Psoas muscle (tissue), 8 donors: ENCODE measurements around the gene ZNF549. TPM values are rescaled to one million over a fixed set of nuclear protein-coding genes. Genes with fewer than 3 reads are reported as not detected.
"Not testable (repeated sequence)": the region's sequence is repeated elsewhere in the genome, so short reads cannot be mapped to it uniquely, and the experiment has no call there.

Experiments
- ATAC-seq, 4 donors: fragments of 200-7000 bp; cut with Tn5 transposase; one replicate each; pipeline ENCODE4 v1.9.1; 2020; ENCODE audit warnings: moderate library complexity in 3 of 4, mild to moderate bottlenecking in 2 of 4
- DNase-seq, 2 donors: peaks; one replicate each; pipeline ENCODE4 v3.0.0-alpha.2; 2020
- H3K27ac ChIP-seq: fragments of 200-600 bp; one replicate; pipeline ENCODE4 v1.8.0; 2022
- H3K27me3 ChIP-seq, 3 donors: fragments of 200-600 bp in 1 of 3; one replicate each; pipeline versions ENCODE4 v1.6.1 to v1.8.0; 2013 to 2022; ENCODE audit warnings: low read length in 2 of 3, mild to moderate bottlenecking in 2 of 3, moderate library complexity in 1 of 3; ENCODE audit not compliant: insufficient read depth in 3 of 3
- H3K36me3 ChIP-seq, 2 donors: fragments of 200-600 bp in 1 of 2; one replicate each; pipeline versions ENCODE4 v1.6.1 to v1.8.0; 2013 to 2022; ENCODE audit warnings: low read depth in 1 of 2, mild to moderate bottlenecking in 1 of 2, moderate library complexity in 1 of 2; ENCODE audit not compliant: insufficient read depth in 1 of 2
- H3K4me1 ChIP-seq: fragments of 200-600 bp; one replicate; pipeline ENCODE4 v1.8.0; 2022
- H3K4me3 ChIP-seq: fragments of 200-600 bp; one replicate; pipeline ENCODE4 v1.8.0; 2022; ENCODE audit warnings: mild to moderate bottlenecking
- H3K9me3 ChIP-seq: fragments of 200-600 bp; one replicate; pipeline ENCODE4 v1.8.0; 2022
- CTCF ChIP-seq: fragments of 200-600 bp; IDR thresholded peaks from one replicate; pipeline ENCODE4 v1.8.0; 2022; ENCODE audit warnings: antibody characterized with exemption
- WGBS, 3 donors: extraction: QIAGEN DNeasy Blood & Tissue Kit; methylation state at CpG; one replicate each; pipeline versions ENCODE4 v1.1.6 to v1.1.7; 2013; 5-methylcytosine and 5-hydroxymethylcytosine counted together
- intact Hi-C, 2 donors: fragments of 100-400 bp; cut with DNase I; formaldehyde crosslinking; loops; one replicate each; pipeline versions ENCODE4 v1.11.0 to v1.14.2; 2022
- long read RNA-seq, 2 donors: library from polyadenylated mRNA; unstranded; transcript quantifications; one replicate each; pipeline ENCODE4 v2.0.0, GENCODE V29; 2021
- polyA plus RNA-seq, 3 donors: library from polyadenylated mRNA; stranded (reverse); fragments of 200-250 nt; gene quantifications; one replicate each; pipeline ENCODE4 v1.2.3, GENCODE V29; 2013
- total RNA-seq, 4 donors: library from RNA; stranded (reverse); fragmentation: NEBNext Ultra II Directional in 2 of 4; extraction: Animal tissue kit (Norgen Biotek cat#: 25700) in 2 of 4; gene quantifications; one replicate each; pipeline versions ENCODE4 v1.2.1 to v1.2.4, GENCODE V29; 2021 to 2023
- donor health status: healthy with polysubstance abuse.
- donor health status: DM: no; HTN: no; CAD: no; lungs with moderate emphysema.
- donor health status: Bipolar disorder and iron deficiency.
- donor health status: healthy.
- donor health status: DM: yes; HTN: yes; CAD: no.
- donor health status: DM: no; HTN: no; CAD: no.
- donor health status: DM: no; HTN: no; CAD: no.
- donor health status: DM: yes; HTN: yes; CAD: no.

Gene ZNF549
- total RNA-seq = 1 to 10 TPM; 1.5 to 4.0 (median 2.3) TPM
- 1 to 10 TPM; 1.4 to 4.6 (median 2.6) TPM for polyA plus RNA-seq
- long read RNA-seq, donor 1, full-length matches to known transcripts = 1 of 1 reads
- long read RNA-seq, donor 1, partial matches to known transcripts = 0 of 1 reads
- long read RNA-seq, donor 1, other reads (novel, unspliced or antisense) = 0 of 1 reads
- long read RNA-seq, donor 2, full-length matches to known transcripts = 4 of 5 reads
- long read RNA-seq, donor 2, partial matches to known transcripts = 0 of 5 reads
- long read RNA-seq, donor 2, other reads (novel, unspliced or antisense) = 1 of 5 reads

DNA sequence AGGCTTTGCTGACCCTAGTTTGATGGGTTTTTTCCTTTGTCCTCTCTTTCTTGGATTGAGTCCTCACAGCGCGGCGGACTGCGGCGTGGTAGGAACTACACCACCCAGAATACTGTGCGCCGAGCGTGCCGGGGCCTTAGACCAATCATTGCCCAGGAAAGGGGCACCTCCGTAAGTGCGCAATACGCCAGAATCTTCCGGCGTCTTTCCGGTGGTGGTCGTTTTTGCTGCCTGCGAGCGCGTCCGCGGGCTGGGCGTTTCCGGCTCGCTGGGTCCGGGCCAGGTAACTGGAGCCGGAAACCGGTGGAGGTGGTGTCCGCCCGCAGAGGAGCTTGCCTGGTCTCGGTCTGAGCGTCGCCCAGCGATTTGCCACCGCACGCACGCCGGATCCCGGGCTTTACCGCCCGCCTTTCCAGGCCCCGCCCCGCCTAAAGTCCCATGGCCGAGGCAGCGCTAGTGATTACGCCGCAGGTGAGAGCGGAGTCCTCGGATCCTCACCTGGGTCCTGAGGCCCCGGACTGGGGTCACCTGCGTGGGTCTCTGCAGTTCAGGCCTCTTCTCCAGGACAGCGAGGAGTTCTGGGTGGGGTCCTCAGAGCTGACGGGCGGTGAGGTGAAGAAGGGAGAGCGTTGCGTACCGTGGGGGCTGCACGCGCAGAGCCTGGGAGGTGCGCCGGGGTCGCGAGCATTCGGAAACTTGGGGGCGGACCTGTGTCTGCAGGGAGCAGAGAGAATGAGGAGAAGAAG is at the start of gene ZNF549:
Gene ZNF549, plus strand, starts transcription at position 221 of the 746 bp plus-strand sequence. Its CDS starts 218 bp downstream, at position 439.
- Histone ChIP-seq H3K4me1 (peaks cover 5% of the 10 kb centered on the region), H3K27ac (peak within 1 kb of the TSS; percentile 87), H3K36me3 (peaks cover 0 to 17% of the 10 kb centered on the region in 2 donors), H3K27me3 (no peaks in the 10 kb centered on the region), H3K9me3 (peaks cover 30% of the 10 kb centered on the region), H3K4me3 (peak within 1 kb of the TSS; percentile 99)
- DNase-seq (peak; percentile 92 to 95), ATAC-seq (peak; percentile 100)
- no peak for TF ChIP-seq CTCF
- 0 to 1% (median 0%) methylated on average over 59 to 64 of the region's 64 CpGs for WGBS, 3 donors
- intact Hi-C loops = loop anchor here in 1 of 2 donors (5.0 kb wide), 1 partner anchor 50 kb away; the partner anchor contains the start of gene ZNF416

DNA sequence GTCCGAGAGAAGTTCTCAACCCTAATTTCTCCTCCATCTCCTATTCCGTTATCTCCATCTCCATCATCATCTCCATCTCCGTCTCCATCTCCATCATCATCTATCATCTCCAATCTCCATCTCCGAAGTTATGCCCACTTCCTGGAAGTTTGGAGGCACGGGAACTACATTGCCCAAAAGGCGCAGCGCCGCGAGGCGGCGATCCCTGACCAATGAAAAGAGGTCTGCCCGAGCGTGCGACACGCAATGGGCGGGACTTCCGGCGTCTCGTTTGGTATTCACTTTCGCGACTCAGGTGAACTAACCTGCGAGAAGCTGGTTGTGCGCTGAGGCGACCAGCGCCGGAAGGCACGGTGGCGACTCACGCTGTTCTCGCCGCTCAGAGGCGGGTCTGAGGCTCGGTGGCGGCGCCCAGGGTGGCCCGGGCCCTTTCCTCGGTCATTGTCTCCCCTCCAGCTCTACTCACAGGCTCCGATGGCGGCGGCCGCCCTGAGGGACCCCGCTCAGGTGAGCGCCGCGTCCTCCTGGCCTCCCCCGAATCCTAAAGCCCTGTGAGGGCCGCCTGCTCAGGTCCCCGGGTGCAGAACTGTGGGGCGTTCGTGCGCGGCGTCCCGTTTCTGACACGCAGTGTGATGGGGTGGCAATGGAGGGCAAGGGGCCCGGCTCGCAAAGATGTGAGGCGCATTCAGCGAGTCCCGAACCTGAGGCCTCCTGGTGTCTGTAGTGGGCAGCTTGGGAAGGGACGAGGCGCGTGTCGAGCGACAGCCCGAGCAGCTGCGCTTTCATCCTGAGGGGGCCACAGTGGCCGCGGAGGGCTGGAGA is 39.5 kb upstream of the ZNF549 start, which contains the start of gene ZNF419:
Gene ZNF419, plus strand, starts transcription at position 274 of the 822 bp plus-strand sequence. Its CDS starts 201 bp downstream, at position 475.
- WGBS, 3 donors = 1% methylated on average over 49 to 57 of the region's 69 CpGs
- Histone ChIP-seq H3K4me3 (peak within 1 kb of the TSS; percentile 91), H3K36me3 (peaks cover 6 to 18% of the 10 kb centered on the region in 2 donors), H3K27ac (peak within 1 kb of the TSS; percentile 70)
- ATAC-seq (peak; percentile 99 to 100 (median 99)), DNase-seq (peak; percentile 94 to 96)
- H3K27me3 ChIP-seq, H3K4me1 ChIP-seq, H3K9me3 ChIP-seq: not testable (repeated sequence)
- intact Hi-C loops = loop anchor here in 1 of 2 donors (10.0 kb wide), 1 partner anchor 53 kb away; the partner anchor contains the start of gene ZNF749

GRCh38 chr19:57488299-57488644 is 38.9 kb upstream of the ZNF549 start:
- H3K9me3 ChIP-seq, H3K27me3 ChIP-seq, H3K27ac ChIP-seq, H3K4me1 ChIP-seq, DNase-seq: not testable (repeated sequence)
- WGBS, 3 donors = no CpG with 5 or more reads among the region's 1 CpG
- H3K4me3 ChIP-seq = peak overlapping the region; percentile 22
- ATAC-seq = peak; percentile 21 to 63 (median 30)
- peaks cover 7 to 24% of the 10 kb centered on the region in 2 donors for H3K36me3 ChIP-seq
- intact Hi-C loops = loop anchor here in 1 of 2 donors (10.0 kb wide), 1 partner anchor 53 kb away; the partner anchor contains the start of gene ZNF749

- H3K27me3 ChIP-seq, intact Hi-C loops, H3K36me3 ChIP-seq, DNase-seq, H3K27ac ChIP-seq, H3K4me1 ChIP-seq, ATAC-seq: not testable (repeated sequence)
- Histone ChIP-seq H3K9me3 (peaks cover 15% of the 10 kb centered on the region), H3K4me3 (peak overlapping the region; percentile 81)
Observed at GRCh38 chr19:57499332-57499679, 27.9 kb upstream of the ZNF549 start.

DNA sequence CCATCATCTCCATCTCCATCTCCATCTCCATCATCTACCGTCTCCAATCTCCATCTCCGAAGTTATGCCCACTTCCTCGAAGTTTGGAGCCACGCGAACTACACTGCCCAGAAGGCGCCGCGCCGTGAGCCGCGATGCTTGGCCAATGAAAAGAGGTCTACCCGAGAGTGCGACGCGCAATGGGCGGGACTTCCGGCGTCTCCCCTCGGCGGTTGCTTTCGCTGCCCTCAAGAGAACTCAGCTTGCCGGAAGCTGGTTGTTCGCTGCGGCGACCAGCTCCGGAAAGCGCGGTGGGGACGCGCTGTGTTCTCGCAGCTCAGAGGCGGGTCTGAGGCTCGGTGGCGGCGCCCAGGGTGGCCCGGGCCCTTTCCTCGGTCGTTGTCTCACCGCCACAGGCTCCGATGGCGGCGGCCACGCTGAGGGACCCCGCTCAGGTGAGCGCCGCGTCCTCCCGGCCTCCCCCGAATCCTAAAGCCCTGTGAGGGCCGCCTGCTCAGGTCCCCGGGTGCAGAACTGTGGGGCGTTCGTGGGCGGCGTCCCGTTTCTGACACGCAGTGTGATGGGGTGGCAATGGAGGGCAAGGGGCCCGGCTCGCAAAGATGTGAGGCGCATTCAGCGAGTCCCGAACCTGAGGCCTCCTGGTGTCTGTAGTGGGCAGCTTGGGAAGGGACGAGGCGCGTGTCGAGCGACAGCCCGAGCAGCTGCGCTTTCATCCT is 27.3 kb upstream of the ZNF549 start, which contains the start of gene ZNF773:
Gene ZNF773, plus strand, starts transcription at position 259 of the 716 bp plus-strand sequence. Its CDS starts 143 bp downstream, at position 402.
- peak; percentile 100 for ATAC-seq
- DNase-seq = peak; percentile 98
- intact Hi-C loops = loop anchor here in 1 of 2 donors (1.0 kb wide), 1 partner anchor 44 kb away; no protein-coding TSS in a partner anchor
- not testable (repeated sequence) for H3K36me3 ChIP-seq, H3K27me3 ChIP-seq, H3K4me1 ChIP-seq
- WGBS, 3 donors = 1% methylated on average over 57 to 60 of the region's 69 CpGs
- peak within 1 kb of the TSS; percentile 81 for H3K4me3 ChIP-seq
- peaks cover 14% of the 10 kb centered on the region for H3K9me3 ChIP-seq
- H3K27ac ChIP-seq = peak within 1 kb of the TSS; percentile 86

GRCh38 chr19:57500400-57500799 is 26.8 kb upstream of the ZNF549 start:
- peak; percentile 29 to 40 (median 36) for ATAC-seq
- not testable (repeated sequence) for H3K4me1 ChIP-seq, DNase-seq, H3K27ac ChIP-seq, H3K27me3 ChIP-seq
- intact Hi-C loops = loop anchor here in 1 of 2 donors (1.0 kb wide), 1 partner anchor 44 kb away; no protein-coding TSS in a partner anchor
- H3K9me3 ChIP-seq = peaks cover 10% of the 10 kb centered on the region
- WGBS, 3 donors = 0 to 3% (median 0%) methylated on average over 1 of the region's 4 CpGs
- H3K4me3 ChIP-seq = peak overlapping the region; percentile 81
- H3K36me3 ChIP-seq = peaks cover 3 to 13% of the 10 kb centered on the region in 2 donors
